Measurements from ENCODE around the gene ETS2.

The ETS2 gene

GRCh38 chr21:38833117-38833516 lies 27.4 kb downstream of the ETS2 start:
- no peaks in the 10 kb centered on the region for H3K27me3 ChIP-seq (ENCODE audit: insufficient read depth, poor library complexity, severe bottlenecking)
- H3K27ac ChIP-seq (replicated peaks): no peak overlapping the region
- no peak for DNase-seq (ENCODE audit: low read depth in 1 of 2, low spot score in 1 of 2)
- TF ChIP-seq REST (IDR thresholded peaks at IDR 0.05; ENCODE audit: insufficient replicate concordance, low read depth): no peak
- no peak overlapping the region for H3K4me3 ChIP-seq (replicated peaks; ENCODE audit: insufficient read depth, low read length)

- TF ChIP-seq REST (IDR thresholded peaks at IDR 0.05; ENCODE audit: insufficient replicate concordance, low read depth) (no peak), SPI1 (IDR thresholded peaks at IDR 0.05; ENCODE audit: borderline replicate concordance, low read depth) (no peak), CTCF (IDR thresholded peaks at IDR 0.05; ENCODE audit: insufficient read depth, low read length) (no peak), GABPA (IDR thresholded peaks at IDR 0.05; ENCODE audit: low read depth) (no peak), POLR2AphosphoS5 (IDR thresholded peaks at IDR 0.05; ENCODE audit: low read depth) (no peak)
- no peaks in the 10 kb centered on the region for H3K27me3 ChIP-seq (ENCODE audit: insufficient read depth, poor library complexity, severe bottlenecking)
- H3K27ac ChIP-seq (replicated peaks): no peak overlapping the region
- no peak for DNase-seq (ENCODE audit: low read depth in 1 of 2, low spot score in 1 of 2)
- no peak overlapping the region for H3K4me3 ChIP-seq (replicated peaks; ENCODE audit: insufficient read depth, low read length)
Observed at GRCh38 chr21:38834725-38835124, 29.0 kb downstream of the ETS2 start.

GRCh38 chr21:38837806-38838461 lies 32.2 kb downstream of the ETS2 start:
- no peak overlapping the region for H3K27ac ChIP-seq (replicated peaks)
- no peak overlapping the region for H3K4me3 ChIP-seq (replicated peaks; ENCODE audit: insufficient read depth, low read length)
- DNase-seq (ENCODE audit: low read depth in 1 of 2, low spot score in 1 of 2): no peak
- TF ChIP-seq CTCF (IDR thresholded peaks at IDR 0.05; ENCODE audit: insufficient read depth, low read length): no peak
- no peak for TF ChIP-seq GABPA (IDR thresholded peaks at IDR 0.05; ENCODE audit: low read depth)
- no peak for TF ChIP-seq POLR2AphosphoS5 (IDR thresholded peaks at IDR 0.05; ENCODE audit: low read depth)
- TF ChIP-seq SPI1 (IDR thresholded peaks at IDR 0.05; ENCODE audit: borderline replicate concordance, low read depth): no peak
- no peak for TF ChIP-seq REST (IDR thresholded peaks at IDR 0.05; ENCODE audit: insufficient replicate concordance, low read depth)
- no peaks in the 10 kb centered on the region for H3K27me3 ChIP-seq (ENCODE audit: insufficient read depth, poor library complexity, severe bottlenecking)
